DMS153 treated with DMSO at 0.1 percent for 48 hours (cell line): ENCODE results near the gene ZYG11B.
"Not testable (repeated sequence)": the region's sequence is repeated elsewhere in the genome, so short reads cannot be mapped to it uniquely, and the experiment has no call there.

ENCODE experiments used
- DNase-seq: peaks from one replicate; lab custom pipeline; 2025; ENCODE audit not compliant: unreplicated experiment; lab: John Stamatoyannopoulos, UW

Gene ZYG11B

GRCh38 chr1:52706941-52707926 lies 19.0 kb upstream of the ZYG11B start:
- DNase-seq, result no peak

- DNase-seq, result no peak
Measured at GRCh38 chr1:52707927-52708655, 18.2 kb upstream of the ZYG11B start.

GRCh38 chr1:52709016-52709415 lies 17.2 kb upstream of the ZYG11B start:
- DNase-seq, result no peak

GRCh38 chr1:52713590-52713989 lies 12.7 kb upstream of the ZYG11B start:
- DNase-seq, result no peak

GRCh38 chr1:52715296-52715695 lies 11.0 kb upstream of the ZYG11B start:
- not testable (repeated sequence) for DNase-seq

- DNase-seq, result no peak
Measured at GRCh38 chr1:52723260-52723659, 3.0 kb upstream of the ZYG11B start.

GRCh38 chr1:52725903-52726264 lies 369 bp upstream of the ZYG11B start:
- no peak for DNase-seq

- no peak for DNase-seq
Measured at GRCh38 chr1:52727114-52727586, 897 bp downstream of the ZYG11B start.

GRCh38 chr1:52727956-52728656 lies 1.9 kb downstream of the ZYG11B start:
- no peak for DNase-seq

GRCh38 chr1:52733368-52733767 lies 7.1 kb downstream of the ZYG11B start:
- DNase-seq, result no peak

- DNase-seq, result not testable (repeated sequence)
Measured at GRCh38 chr1:52735371-52735770, 9.1 kb downstream of the ZYG11B start.

- DNase-seq, result no peak
Measured at GRCh38 chr1:52738148-52738547, 11.9 kb downstream of the ZYG11B start.

- no peak for DNase-seq
Measured at GRCh38 chr1:52738893-52739292, 12.6 kb downstream of the ZYG11B start.

GRCh38 chr1:52739699-52740467 lies 13.6 kb downstream of the ZYG11B start:
- DNase-seq, result no peak

- DNase-seq, result no peak
Measured at GRCh38 chr1:52741259-52741658, 15.0 kb downstream of the ZYG11B start.

- DNase-seq, result no peak
Measured at GRCh38 chr1:52746189-52746588, 19.9 kb downstream of the ZYG11B start.

GRCh38 chr1:52747450-52747849 lies 21.2 kb downstream of the ZYG11B start:
- DNase-seq, result no peak

GRCh38 chr1:52748119-52748518 lies 21.9 kb downstream of the ZYG11B start:
- no peak for DNase-seq

- DNase-seq, result not testable (repeated sequence)
Measured at GRCh38 chr1:52749496-52749895, 23.2 kb downstream of the ZYG11B start.

- DNase-seq, result not testable (repeated sequence)
Measured at GRCh38 chr1:52750139-52750538, 23.9 kb downstream of the ZYG11B start.
